Breast epithelium (tissue), 4 donors: Measurements from ENCODE around the gene RTN4RL1. TPM values are rescaled to one million over a fixed set of nuclear protein-coding genes. Genes with fewer than 3 reads are reported as not detected.

Source experiments
- DNase-seq, 2 donors: peaks; one replicate each; pipeline ENCODE4 v3.0.0-alpha.2; 2019; ENCODE audit warnings: low spot score in 2 of 2
- H3K27ac ChIP-seq, 2 donors: fragments of 200-600 bp; sonication (generic) in 1 of 2; one replicate each; pipeline ENCODE4 v1.5.1; 2016 to 2019; ENCODE audit warnings: mild to moderate bottlenecking in 1 of 2
- H3K27me3 ChIP-seq, 2 donors: fragments of 200-600 bp; sonication (generic) in 1 of 2; one replicate each; pipeline versions ENCODE4 v1.5.1 to v1.6.0; 2017 to 2019; ENCODE audit warnings: control low read depth in 1 of 2, mild to moderate bottlenecking in 1 of 2
- H3K36me3 ChIP-seq: fragments of 200-600 bp; one replicate; pipeline ENCODE4 v1.5.1; 2019
- H3K4me1 ChIP-seq, 2 donors: fragments of 200-600 bp; sonication (generic); one replicate each; pipeline ENCODE4 v1.5.1; 2016 to 2019; ENCODE audit warnings: control low read depth in 1 of 2
- H3K4me3 ChIP-seq, 3 donors: fragments of 200-600 bp; sonication (generic); 1 replicate in 2 of 3; 2 replicates in 1 of 3; pipeline ENCODE4 v1.5.1; 2016 to 2019; ENCODE audit warnings: mild to moderate bottlenecking in 3 of 3, moderate library complexity in 2 of 3
- H3K9me3 ChIP-seq, 2 donors: fragments of 200-600 bp; sonication (generic) in 1 of 2; one replicate each; pipeline ENCODE4 v1.5.1; 2016 to 2019; ENCODE audit warnings: control low read depth in 1 of 2
- POLR2A ChIP-seq: fragments of 450-650 bp; IDR thresholded peaks from one replicate; pipeline ENCODE4 v1.6.1; 2016; ENCODE audit warnings: antibody characterized with exemption, mild to moderate bottlenecking, moderate library complexity
- POLR2AphosphoS5 ChIP-seq, 3 donors: sonication (generic); formaldehyde crosslinking; IDR thresholded peaks; one replicate each; pipeline ENCODE4 v1.6.1; 2017; ENCODE audit warnings: antibody characterized with exemption in 3 of 3
- intact Hi-C: fragments of 100-400 bp; cut with DNase I; formaldehyde crosslinking; loops from one replicate; pipeline ENCODE4 v1.15.1; 2023; ENCODE audit warnings: low total_unique reads
- total RNA-seq, 3 donors: library from RNA; depleted of rRNA; stranded (reverse); fragments of >200 nt; gene quantifications; one replicate each; pipeline ENCODE4 v1.1.0, GENCODE V29; 2016
- TF ChIP-seq, protein P1 (sequence below), 3 donors: fragments of 450-650 bp; IDR thresholded peaks; one replicate each; pipeline ENCODE4 v1.5.1; 2016 to 2017; ENCODE audit warnings: antibody characterized with exemption in 3 of 3, mild to moderate bottlenecking in 3 of 3, moderate library complexity in 3 of 3

RTN4RL1 gene
- total RNA-seq, 3 donors from 2014 or later = 3.8 to 19.6 (median 14.1) TPM

DNA sequence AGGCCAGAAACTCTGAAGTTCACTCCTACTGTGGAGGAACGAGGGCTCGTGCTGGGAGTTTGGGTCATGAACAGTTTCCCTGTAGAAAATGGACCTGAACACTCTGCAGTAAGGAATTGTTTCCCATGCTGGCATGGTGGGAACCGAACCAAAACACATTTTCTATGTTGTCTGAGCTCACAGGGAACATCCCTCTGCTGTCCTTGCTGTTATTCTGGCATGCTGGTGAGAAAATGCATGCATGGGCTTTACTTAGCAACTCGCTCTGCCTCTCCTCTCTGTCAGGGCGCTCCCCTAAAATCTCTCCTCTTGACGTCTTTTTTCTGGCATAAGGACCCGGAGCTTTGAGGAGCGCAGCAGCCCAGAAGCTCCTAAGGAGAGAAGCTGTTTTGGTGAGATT, 5.4 kb downstream of the RTN4RL1 start:
- H3K27me3 ChIP-seq = no peaks in the 10 kb centered on the region
- no peaks in the 10 kb centered on the region for H3K36me3 ChIP-seq
- intact Hi-C loops = loop anchor here (10.0 kb wide), 1 partner anchor 105 kb away; no protein-coding TSS in a partner anchor
- no peak for DNase-seq
- no peaks in the 10 kb centered on the region for H3K9me3 ChIP-seq
- no peak overlapping the region for H3K27ac ChIP-seq
- no peaks in the 10 kb centered on the region for H3K4me1 ChIP-seq
- TF ChIP-seq POLR2A (no peak), POLR2AphosphoS5 (IDR thresholded peaks at IDR 0.05) (no peak)
- TF ChIP-seq, protein P1, sequence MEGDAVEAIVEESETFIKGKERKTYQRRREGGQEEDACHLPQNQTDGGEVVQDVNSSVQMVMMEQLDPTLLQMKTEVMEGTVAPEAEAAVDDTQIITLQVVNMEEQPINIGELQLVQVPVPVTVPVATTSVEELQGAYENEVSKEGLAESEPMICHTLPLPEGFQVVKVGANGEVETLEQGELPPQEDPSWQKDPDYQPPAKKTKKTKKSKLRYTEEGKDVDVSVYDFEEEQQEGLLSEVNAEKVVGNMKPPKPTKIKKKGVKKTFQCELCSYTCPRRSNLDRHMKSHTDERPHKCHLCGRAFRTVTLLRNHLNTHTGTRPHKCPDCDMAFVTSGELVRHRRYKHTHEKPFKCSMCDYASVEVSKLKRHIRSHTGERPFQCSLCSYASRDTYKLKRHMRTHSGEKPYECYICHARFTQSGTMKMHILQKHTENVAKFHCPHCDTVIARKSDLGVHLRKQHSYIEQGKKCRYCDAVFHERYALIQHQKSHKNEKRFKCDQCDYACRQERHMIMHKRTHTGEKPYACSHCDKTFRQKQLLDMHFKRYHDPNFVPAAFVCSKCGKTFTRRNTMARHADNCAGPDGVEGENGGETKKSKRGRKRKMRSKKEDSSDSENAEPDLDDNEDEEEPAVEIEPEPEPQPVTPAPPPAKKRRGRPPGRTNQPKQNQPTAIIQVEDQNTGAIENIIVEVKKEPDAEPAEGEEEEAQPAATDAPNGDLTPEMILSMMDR (IDR thresholded peaks at IDR 0.05) = no peak
- no peak overlapping the region for H3K4me3 ChIP-seq

DNA sequence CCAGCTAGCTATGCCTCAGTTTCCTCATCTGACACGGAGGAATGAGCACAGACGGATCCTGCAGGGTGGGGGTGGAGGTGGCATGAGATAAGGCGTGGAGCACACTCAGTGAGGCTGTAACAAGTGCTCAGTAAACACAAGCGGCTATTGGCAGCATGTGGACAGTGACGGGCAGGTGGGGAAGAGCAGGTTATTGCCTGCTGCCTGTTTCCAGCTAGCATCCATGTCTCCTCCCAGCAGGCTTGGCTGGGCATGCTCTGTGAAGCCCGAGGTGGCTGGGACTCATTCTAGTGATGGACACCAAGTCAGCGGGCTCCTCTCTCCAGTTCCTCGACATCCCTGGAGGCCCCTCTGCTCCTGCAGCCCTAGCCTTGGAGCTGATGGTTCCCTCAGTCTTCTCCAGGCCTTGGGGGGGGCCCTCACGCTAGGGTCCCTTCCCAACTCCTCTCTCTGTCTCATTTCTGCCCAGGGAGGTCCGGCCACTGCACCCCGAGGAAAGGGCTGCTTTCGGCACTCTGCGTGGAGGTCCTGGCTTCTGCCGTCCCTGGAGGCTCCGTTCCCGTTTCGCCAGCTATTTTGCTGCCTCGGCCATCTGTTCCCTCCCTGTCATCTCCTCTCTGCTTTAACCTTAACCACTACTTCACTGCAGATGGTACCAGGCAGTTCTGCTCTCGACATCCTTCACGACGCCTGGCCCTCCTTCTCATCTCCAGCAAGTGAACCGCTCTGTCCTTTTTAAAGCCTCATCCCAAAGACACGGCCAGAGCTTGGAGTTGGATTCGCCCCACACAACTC, 6.2 kb downstream of the RTN4RL1 start:
- no peaks in the 10 kb centered on the region for H3K27me3 ChIP-seq
- intact Hi-C loops = no loop called here
- no peak for DNase-seq
- no peak overlapping the region for H3K4me3 ChIP-seq
- no peaks in the 10 kb centered on the region for H3K36me3 ChIP-seq
- no peak overlapping the region for H3K27ac ChIP-seq
- no peaks in the 10 kb centered on the region for H3K4me1 ChIP-seq
- no peaks in the 10 kb centered on the region for H3K9me3 ChIP-seq
- TF ChIP-seq, protein P1 (IDR thresholded peaks at IDR 0.05) = no peak
- TF ChIP-seq POLR2AphosphoS5 (IDR thresholded peaks at IDR 0.05) (no peak), POLR2A (no peak)

GRCh38 chr17:2017274-2017941, 7.7 kb downstream of the RTN4RL1 start:
- H3K36me3 ChIP-seq = no peaks in the 10 kb centered on the region
- peak overlapping the region in 1 of 2 donors; percentile 61 for H3K27ac ChIP-seq
- intact Hi-C loops = no loop called here
- no peaks in the 10 kb centered on the region for H3K9me3 ChIP-seq
- TF ChIP-seq POLR2AphosphoS5 (IDR thresholded peaks at IDR 0.05) (no peak), POLR2A (no peak)
- TF ChIP-seq, protein P1 (IDR thresholded peaks at IDR 0.05) = no peak
- no peaks in the 10 kb centered on the region for H3K27me3 ChIP-seq
- DNase-seq = no peak
- H3K4me1 ChIP-seq = peaks cover 0 to 2% of the 10 kb centered on the region in 2 donors
- no peak overlapping the region for H3K4me3 ChIP-seq

GRCh38 chr17:2016494-2016893, 8.6 kb downstream of the RTN4RL1 start:
- intact Hi-C loops = no loop called here
- Histone ChIP-seq H3K27me3 (no peaks in the 10 kb centered on the region), H3K27ac (no peak overlapping the region), H3K4me1 (peaks cover 0 to 4% of the 10 kb centered on the region in 2 donors), H3K36me3 (no peaks in the 10 kb centered on the region), H3K4me3 (no peak overlapping the region), H3K9me3 (no peaks in the 10 kb centered on the region)
- no peak for DNase-seq
- no peak for TF ChIP-seq POLR2AphosphoS5 (IDR thresholded peaks at IDR 0.05)
- TF ChIP-seq, protein P1 (IDR thresholded peaks at IDR 0.05) = no peak
- TF ChIP-seq POLR2A = no peak

DNA sequence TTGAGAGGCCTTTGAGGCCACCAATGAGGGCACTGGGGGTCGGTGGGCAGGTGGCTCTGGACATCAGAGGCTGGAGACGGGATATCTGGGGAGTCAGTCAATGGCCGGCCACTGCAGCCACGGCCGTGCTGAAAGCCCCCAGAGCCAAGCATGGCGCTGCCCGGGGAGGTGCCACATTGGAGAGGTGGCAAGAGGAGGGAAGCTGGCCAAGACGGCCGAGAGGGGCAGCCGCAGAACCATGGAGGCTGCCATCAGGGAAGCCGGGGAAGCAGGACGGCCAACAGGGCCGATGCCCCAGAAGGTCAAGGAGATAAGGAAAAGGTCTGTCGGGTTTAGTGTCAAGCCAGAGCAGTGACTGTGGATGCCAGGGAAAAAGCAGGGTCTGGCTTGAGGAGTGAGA, 9.8 kb downstream of the RTN4RL1 start:
- DNase-seq = no peak
- Histone ChIP-seq H3K4me1 (peaks cover 4% of the 10 kb centered on the region in 2 donors), H3K27me3 (no peaks in the 10 kb centered on the region), H3K9me3 (no peaks in the 10 kb centered on the region), H3K27ac (peak overlapping the region; percentile 1 to 25), H3K4me3 (no peak overlapping the region), H3K36me3 (no peaks in the 10 kb centered on the region)
- TF ChIP-seq POLR2A (no peak), POLR2AphosphoS5 (IDR thresholded peaks at IDR 0.05) (no peak)
- TF ChIP-seq, protein P1 (IDR thresholded peaks at IDR 0.05) = no peak
- intact Hi-C loops = no loop called here
